GM18511 (cell line): ENCODE measurements around the gene IRAG1.

Experiments
- ATAC-seq: cut with Tn5 transposase; IDR thresholded peaks from one replicate; pipeline ENCODE4 v1.9.1; 2021; ENCODE audit warnings: mild to moderate bottlenecking, moderate library complexity; ENCODE audit not compliant: unreplicated experiment

IRAG1 gene

DNA sequence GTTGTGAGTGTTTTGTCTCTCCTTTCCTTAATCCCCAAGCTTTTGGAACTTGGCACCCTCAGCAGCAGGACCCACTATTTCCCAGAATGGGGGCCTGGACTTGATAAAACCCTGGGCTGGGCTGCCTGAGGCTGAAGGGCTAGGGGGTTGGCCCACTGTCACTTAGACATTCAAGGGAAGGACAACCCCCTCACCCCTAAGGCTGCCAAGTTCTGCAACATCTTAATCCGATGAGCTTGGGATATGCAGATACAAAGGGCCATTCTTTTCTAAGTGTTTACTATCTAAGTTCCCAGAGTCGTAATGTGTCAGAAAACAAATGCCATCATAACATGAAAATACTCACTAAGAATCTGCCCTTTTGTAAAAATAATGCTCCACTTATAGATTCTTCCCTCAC lies 42.9 kb downstream of the IRAG1 start:
- ATAC-seq: no peak

DNA sequence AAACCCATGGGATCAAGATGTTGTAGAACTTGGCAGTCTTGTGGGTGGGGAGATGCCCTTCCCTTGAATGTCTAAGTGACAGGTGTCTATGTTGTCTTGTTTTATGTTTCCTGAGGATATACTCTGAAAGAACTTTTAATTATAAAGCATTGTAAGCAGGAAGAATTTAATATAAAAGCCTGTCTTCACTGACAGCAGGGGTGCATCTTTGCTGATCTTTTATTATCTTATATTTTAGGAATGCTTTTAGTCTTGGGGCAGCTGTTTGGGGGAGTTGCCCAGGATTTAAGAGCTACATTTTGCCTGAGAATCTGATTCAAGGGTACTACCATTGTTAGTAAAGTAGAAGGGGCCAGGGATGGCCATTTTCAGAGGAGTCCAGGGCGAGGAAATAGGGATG lies 43.4 kb downstream of the IRAG1 start:
- no peak for ATAC-seq

DNA sequence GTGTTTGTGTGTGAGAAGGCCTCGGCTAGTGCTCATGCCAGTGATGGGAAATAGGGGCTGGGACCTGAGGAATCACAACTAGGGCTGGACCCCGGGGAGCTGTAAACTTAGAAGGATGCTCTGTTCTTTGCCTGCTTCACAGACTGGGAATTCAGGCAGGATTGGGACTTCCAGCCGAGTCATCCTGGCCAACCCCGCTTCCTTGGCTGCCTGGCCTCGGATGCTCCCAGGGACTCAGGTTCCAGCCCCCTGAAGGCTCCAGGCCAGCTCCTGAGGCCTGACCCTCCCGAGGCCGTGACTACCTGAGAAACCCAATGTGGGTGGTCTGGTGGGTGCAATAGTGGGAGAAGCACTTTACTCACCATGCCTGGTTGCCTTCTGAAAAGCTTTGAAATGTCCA lies 44.7 kb downstream of the IRAG1 start:
- ATAC-seq: no peak

DNA sequence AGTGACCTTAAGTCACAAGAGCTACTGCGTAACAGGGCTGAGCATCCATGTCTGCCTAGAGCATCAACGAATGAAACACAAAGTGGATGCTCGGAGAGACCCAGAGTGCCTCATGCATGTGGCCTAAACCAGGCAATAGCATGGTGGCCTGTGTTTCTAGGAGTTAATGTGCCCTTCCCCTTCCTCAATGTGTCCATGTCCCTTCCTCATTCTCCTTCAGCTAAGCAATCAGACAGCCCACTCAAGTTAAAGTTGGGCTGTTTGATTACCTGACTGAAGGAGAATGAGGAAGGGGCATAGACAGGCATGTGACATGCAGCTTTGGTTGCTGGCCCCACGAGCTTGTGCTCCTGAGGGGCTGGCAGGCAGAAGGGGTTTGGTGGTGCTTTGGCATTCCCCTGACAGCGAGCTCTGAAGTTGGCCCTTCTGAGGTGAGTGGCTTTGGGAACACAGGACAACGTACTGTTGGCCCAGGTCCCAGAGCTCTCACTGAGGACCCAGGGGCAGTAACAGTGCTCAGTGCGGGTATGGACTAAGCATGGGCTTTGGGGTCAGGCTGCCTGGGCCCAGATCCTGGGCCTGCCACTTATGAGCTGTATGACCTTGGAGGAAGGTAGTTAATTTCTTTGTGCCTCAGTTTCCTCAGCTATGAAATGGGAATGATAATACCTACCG lies 46.7 kb downstream of the IRAG1 start:
- no peak for ATAC-seq

DNA sequence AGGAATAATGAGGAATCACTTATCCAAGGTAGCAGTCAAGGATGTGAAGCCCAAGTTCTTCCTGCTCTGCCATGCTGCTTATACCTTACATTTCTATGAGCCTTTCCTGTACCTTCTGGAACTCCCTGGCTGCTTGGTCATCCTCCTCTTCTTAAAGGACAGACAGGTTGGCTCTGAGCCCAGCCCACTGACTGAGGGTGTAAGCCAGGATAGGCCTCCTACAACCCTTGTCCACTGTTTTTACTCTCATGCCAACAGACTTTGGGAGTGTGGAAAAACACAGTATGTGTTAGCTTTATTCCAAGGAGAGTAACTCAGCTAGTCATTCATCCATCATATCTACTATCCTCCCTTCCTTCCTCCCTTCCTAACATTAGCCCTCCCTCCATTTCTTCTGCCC lies 47.5 kb downstream of the IRAG1 start:
- no peak for ATAC-seq

DNA sequence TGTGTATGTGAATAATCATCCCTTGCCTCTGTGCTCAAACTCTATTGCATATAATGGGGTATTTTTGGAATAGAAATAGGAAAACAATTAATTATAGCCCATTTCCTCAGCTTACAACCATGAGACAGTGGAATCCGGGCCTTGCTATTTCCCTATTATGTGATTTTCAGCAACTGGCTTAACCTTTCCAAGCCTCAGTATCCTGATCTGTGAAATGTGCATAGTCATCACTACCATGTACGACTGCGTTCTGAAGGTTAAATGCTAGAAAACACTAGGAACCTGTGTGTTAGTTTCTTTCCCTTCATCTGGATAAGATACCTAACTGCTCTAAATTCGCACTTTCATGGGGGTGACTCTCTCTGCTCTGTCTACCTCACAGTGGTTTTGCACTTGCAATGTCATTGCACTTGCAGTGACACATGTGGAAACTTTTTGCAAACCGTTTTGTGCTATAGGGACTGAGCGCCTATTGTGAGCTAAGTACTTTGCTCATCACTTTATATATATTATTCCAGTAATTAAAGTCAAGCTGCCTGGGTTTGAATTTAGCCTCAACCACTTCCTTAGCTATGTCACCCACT lies 48.3 kb downstream of the IRAG1 start:
- ATAC-seq: no peak
